Liver (tissue), 9 donors: ENCODE data around the gene CYTL1. TPM values are rescaled to one million over a fixed set of nuclear protein-coding genes. Genes with fewer than 3 reads are reported as not detected.

ENCODE experiments used
- DNase-seq: peaks from one replicate; pipeline ENCODE4 v3.0.0-alpha.2; 2017; ENCODE audit warnings: low spot score
- H3K27ac ChIP-seq, 2 donors: one replicate each; pipeline ENCODE4 v1.7.0; 2013; ENCODE audit warnings: inconsistent platforms in 2 of 2, low read length in 2 of 2, control low read depth in 1 of 2, low read depth in 1 of 2, mild to moderate bottlenecking in 1 of 2
- H3K27me3 ChIP-seq, 4 donors: one replicate each; pipeline versions ENCODE4 v1.6.1 to v1.7.0; 2013; ENCODE audit warnings: low read length in 3 of 4, inconsistent platforms in 1 of 4, mild to moderate bottlenecking in 1 of 4, moderate library complexity in 1 of 4; ENCODE audit not compliant: control insufficient read depth in 4 of 4, insufficient read depth in 4 of 4
- H3K36me3 ChIP-seq, 4 donors: one replicate each; pipeline versions ENCODE4 v1.6.1 to v1.7.0; 2013; ENCODE audit warnings: low read length in 3 of 4, mild to moderate bottlenecking in 3 of 4, low read depth in 1 of 4, moderate library complexity in 1 of 4; ENCODE audit not compliant: control insufficient read depth in 4 of 4, insufficient read depth in 3 of 4
- H3K4me1 ChIP-seq, 4 donors: one replicate each; pipeline versions ENCODE4 v1.6.1 to v1.7.0; 2013; ENCODE audit warnings: low read length in 3 of 4, mild to moderate bottlenecking in 3 of 4, moderate library complexity in 1 of 4; ENCODE audit not compliant: control insufficient read depth in 4 of 4, insufficient read depth in 4 of 4
- H3K4me3 ChIP-seq, 3 donors: one replicate each; pipeline versions ENCODE4 v1.6.1 to v1.7.0; 2013; ENCODE audit warnings: low read length in 3 of 3, control low read depth in 1 of 3, low read depth in 1 of 3, mild to moderate bottlenecking in 1 of 3
- H3K9ac ChIP-seq, 2 donors: one replicate each; pipeline ENCODE4 v1.7.0; 2013; ENCODE audit warnings: low read length in 2 of 2, mild to moderate bottlenecking in 2 of 2, moderate library complexity in 2 of 2, control low read depth in 1 of 2, low read depth in 1 of 2
- H3K9me3 ChIP-seq, 4 donors: one replicate each; pipeline versions ENCODE4 v1.6.1 to v1.7.0; 2013; ENCODE audit warnings: low read length in 3 of 4; ENCODE audit not compliant: control insufficient read depth in 4 of 4
- ATF3 ChIP-seq: IDR thresholded peaks from 2 replicates; pipeline ENCODE4 v1.6.1; 2016; ENCODE audit warnings: antibody characterized with exemption
- CTCF ChIP-seq: fragments of 150-350 bp; IDR thresholded peaks from 2 replicates; pipeline ENCODE4 v1.5.1; 2017; ENCODE audit warnings: improper control_type of control experiment, low read depth, low read length; ENCODE audit not compliant: missing input control
- EGR1 ChIP-seq, 2 donors: IDR thresholded peaks; 2 replicates each; pipeline ENCODE4 v1.6.1; 2016 to 2018; ENCODE audit warnings: antibody characterized with exemption in 2 of 2, low read depth in 2 of 2
- FOXA1 ChIP-seq: IDR thresholded peaks from 2 replicates; pipeline ENCODE4 v1.6.1; 2016; ENCODE audit warnings: antibody characterized with exemption
- FOXA2 ChIP-seq: IDR thresholded peaks from 2 replicates; pipeline ENCODE4 v1.6.1; 2016; ENCODE audit warnings: antibody characterized with exemption
- HNF4A ChIP-seq, 2 donors: conservative IDR thresholded peaks; 2 replicates each; pipeline ENCODE4 v1.6.1; 2016; ENCODE audit warnings: antibody characterized with exemption in 2 of 2, mild to moderate bottlenecking in 2 of 2
- HNF4G ChIP-seq: IDR thresholded peaks from 2 replicates; pipeline ENCODE4 v1.6.1; 2016; ENCODE audit warnings: antibody characterized with exemption
- JUND ChIP-seq, 2 donors: IDR thresholded peaks; 2 replicates each; pipeline ENCODE4 v1.6.1; 2016; ENCODE audit warnings: antibody characterized with exemption in 2 of 2
- RAD21 ChIP-seq, 2 donors: IDR thresholded peaks; 2 replicates each; pipeline ENCODE4 v1.6.1; 2016; ENCODE audit warnings: antibody characterized with exemption in 2 of 2, mild to moderate bottlenecking in 2 of 2
- RXRA ChIP-seq, 2 donors: IDR thresholded peaks; 2 replicates each; pipeline ENCODE4 v1.6.1; 2017 to 2018; ENCODE audit warnings: antibody characterized with exemption in 2 of 2, mild to moderate bottlenecking in 1 of 2
- SP1 ChIP-seq: IDR thresholded peaks from 2 replicates; pipeline ENCODE4 v1.6.1; 2018; ENCODE audit warnings: antibody characterized with exemption, mild to moderate bottlenecking
- TAF1 ChIP-seq: conservative IDR thresholded peaks from 2 replicates; pipeline ENCODE4 v1.6.1; 2016; ENCODE audit warnings: antibody characterized with exemption, mild to moderate bottlenecking
- YY1 ChIP-seq: IDR thresholded peaks from 2 replicates; pipeline ENCODE4 v1.6.1; 2016; ENCODE audit warnings: antibody characterized with exemption, mild to moderate bottlenecking
- WGBS: extraction: QIAGEN DNeasy Blood & Tissue Kit; methylation state at CpG from one replicate; pipeline ENCODE4 v1.1.7; 2013; 5-methylcytosine and 5-hydroxymethylcytosine counted together
- polyA plus RNA-seq, 2 donors: library from polyadenylated mRNA; stranded (reverse) in 1 of 2; unstranded in 1 of 2; fragments of 200-250 nt in 1 of 2; fragments of >200 nt in 1 of 2; fragmentation: Nextera tagmentation in 1 of 2; extraction: Ambion mirVana in 1 of 2; gene quantifications; one replicate each; pipeline versions ENCODE4 v1.2.1 to v1.2.3, GENCODE V29; 2013 to 2015
- total RNA-seq, 2 donors: library from RNA; depleted of rRNA; stranded (reverse); fragments of >200 nt; gene quantifications; one replicate each; pipeline ENCODE4 v1.2.3, GENCODE V29; 2014
- TF ChIP-seq, protein P1 (sequence below): IDR thresholded peaks from 2 replicates; pipeline ENCODE4 v1.6.1; 2016; ENCODE audit warnings: antibody characterized with exemption
- TF ChIP-seq, protein P2 (sequence below): IDR thresholded peaks from 2 replicates; pipeline ENCODE4 v1.6.1; 2016; ENCODE audit warnings: antibody characterized with exemption, mild to moderate bottlenecking
- donor health status: healthy.
- donor health status: healthy.
- donor health status: healthy.
- donor health status: healthy.
- donor health status: healthy.

CYTL1 gene
- total and polyA plus RNA-seq, 4 donors: 0.13 to 4.6 TPM; not detected in 2

DNA sequence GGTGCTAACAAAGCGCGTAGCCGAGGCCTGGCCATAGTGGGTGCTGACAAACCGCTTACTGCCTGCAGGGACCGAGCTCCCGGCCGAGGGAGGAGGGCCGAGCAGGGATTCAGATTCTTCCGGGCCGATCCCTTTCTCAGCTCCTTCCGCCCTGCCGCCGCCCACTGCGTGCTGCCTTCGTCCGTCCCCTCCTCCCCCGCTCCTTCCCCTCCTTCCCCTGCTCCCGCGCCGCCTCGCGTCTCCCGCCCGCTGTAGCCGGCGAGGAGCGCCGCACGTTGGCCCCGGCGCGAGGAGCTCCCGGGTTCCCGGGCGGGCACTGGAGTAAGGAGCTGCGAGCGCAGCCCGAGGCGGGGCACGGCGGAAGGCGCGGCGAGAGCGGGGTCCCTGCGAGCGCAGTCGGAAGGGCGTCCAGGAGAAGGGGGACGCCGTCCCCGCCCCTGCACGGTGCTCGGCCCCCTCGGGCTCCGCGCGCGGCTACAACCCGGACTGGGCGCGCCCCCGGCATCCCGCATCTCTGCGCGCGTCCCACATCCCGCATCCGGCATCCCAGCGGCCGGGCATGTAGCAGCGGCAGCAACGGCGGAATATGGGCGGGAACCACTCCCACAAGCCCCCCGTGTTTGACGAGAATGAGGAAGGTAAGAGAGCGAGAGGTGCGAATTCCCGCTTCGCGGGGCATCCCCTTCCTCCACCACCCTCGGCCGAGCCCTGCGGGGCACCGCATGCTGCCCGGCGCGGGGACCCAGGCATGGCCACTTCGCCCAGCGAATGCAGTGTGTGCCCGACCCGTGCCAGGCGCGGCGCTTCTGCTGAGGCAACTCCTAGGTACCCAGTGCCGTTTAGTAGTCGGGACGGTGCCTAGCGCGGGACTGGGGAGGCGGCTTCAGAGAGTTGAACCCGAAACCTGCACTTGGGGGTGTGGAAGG lies 32.3 kb upstream of the CYTL1 start, which contains the start of gene STK32B:
TSS of gene STK32B (plus strand) at position 203 of the 926 bp plus-strand sequence.
- Histone ChIP-seq H3K4me1 (peaks cover 1 to 17% (median 11%) of the 10 kb centered on the region in 4 donors), H3K4me3 (peak within 1 kb of the TSS in 2 of 3 donors; percentile 33 to 43), H3K27me3 (peaks cover 0 to 11% (median 2%) of the 10 kb centered on the region in 4 donors), H3K9me3 (no peaks in the 10 kb centered on the region), H3K9ac (no peak within 1 kb of the TSS), H3K27ac (no peak within 1 kb of the TSS), H3K36me3 (no peaks in the 10 kb centered on the region)
- TF ChIP-seq FOXA1 (no peak), HNF4G (no peak), SP1 (no peak)
- TF ChIP-seq, protein P1, sequence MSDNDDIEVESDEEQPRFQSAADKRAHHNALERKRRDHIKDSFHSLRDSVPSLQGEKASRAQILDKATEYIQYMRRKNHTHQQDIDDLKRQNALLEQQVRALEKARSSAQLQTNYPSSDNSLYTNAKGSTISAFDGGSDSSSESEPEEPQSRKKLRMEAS: no peak
- peak; percentile 39 for DNase-seq
- WGBS: 2% methylated on average over 103 of the region's 103 CpGs

GRCh38 chr4:5050520-5051277 lies 31.4 kb upstream of the CYTL1 start:
- 4% methylated on average over 36 of the region's 36 CpGs for WGBS
- Histone ChIP-seq H3K27me3 (peaks cover 0 to 11% (median 2%) of the 10 kb centered on the region in 4 donors), H3K36me3 (no peaks in the 10 kb centered on the region), H3K9ac (no peak overlapping the region), H3K27ac (no peak overlapping the region), H3K9me3 (no peaks in the 10 kb centered on the region), H3K4me1 (peaks cover 1 to 17% (median 11%) of the 10 kb centered on the region in 4 donors), H3K4me3 (peak overlapping the region in 2 of 3 donors; percentile 33 to 43)
- peak; percentile 60 for DNase-seq
- TF ChIP-seq, protein P1: no peak
- TF ChIP-seq RAD21 (IDR thresholded peaks at IDR 0.05) (peak; percentile 77 to 81), EGR1 (IDR thresholded peaks at IDR 0.05; ENCODE audit: low read depth in 2 of 2) (no peak), CTCF (peak; percentile 60), ATF3 (no peak)

DNA sequence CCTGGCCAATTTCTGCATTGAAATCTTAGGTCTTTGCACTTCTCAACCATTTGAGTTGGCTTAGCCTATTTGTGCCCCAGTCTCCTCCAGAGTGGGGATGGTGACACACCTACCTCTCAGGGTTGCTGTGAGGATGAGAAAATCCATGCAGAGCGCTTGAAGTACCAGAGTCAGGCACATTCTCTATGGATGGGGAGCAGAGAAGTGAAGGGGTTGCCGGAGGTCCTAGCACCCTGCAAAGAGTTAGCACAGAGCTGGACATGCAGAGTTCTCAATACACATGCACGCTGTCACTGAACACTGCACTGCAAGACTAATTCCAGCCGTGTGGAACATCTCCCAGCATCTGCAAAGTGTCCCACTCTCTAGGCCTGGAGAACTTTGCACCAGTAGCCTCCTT lies 29.5 kb upstream of the CYTL1 start:
- no peak overlapping the region for H3K9ac ChIP-seq
- H3K27ac ChIP-seq: no peak overlapping the region
- WGBS: 84% methylated on average over 4 of the region's 4 CpGs
- no peaks in the 10 kb centered on the region for H3K9me3 ChIP-seq
- no peaks in the 10 kb centered on the region for H3K36me3 ChIP-seq
- DNase-seq: peak; percentile 28
- peaks cover 1 to 17% (median 11%) of the 10 kb centered on the region in 4 donors for H3K4me1 ChIP-seq
- no peak overlapping the region for H3K4me3 ChIP-seq
- H3K27me3 ChIP-seq: peaks cover 0 to 11% (median 2%) of the 10 kb centered on the region in 4 donors
- no peak for TF ChIP-seq FOXA2
- no peak for TF ChIP-seq SP1
- no peak for TF ChIP-seq HNF4A (conservative IDR thresholded peaks at IDR 0.05)
- TF ChIP-seq ATF3: no peak
- TF ChIP-seq, protein P2, sequence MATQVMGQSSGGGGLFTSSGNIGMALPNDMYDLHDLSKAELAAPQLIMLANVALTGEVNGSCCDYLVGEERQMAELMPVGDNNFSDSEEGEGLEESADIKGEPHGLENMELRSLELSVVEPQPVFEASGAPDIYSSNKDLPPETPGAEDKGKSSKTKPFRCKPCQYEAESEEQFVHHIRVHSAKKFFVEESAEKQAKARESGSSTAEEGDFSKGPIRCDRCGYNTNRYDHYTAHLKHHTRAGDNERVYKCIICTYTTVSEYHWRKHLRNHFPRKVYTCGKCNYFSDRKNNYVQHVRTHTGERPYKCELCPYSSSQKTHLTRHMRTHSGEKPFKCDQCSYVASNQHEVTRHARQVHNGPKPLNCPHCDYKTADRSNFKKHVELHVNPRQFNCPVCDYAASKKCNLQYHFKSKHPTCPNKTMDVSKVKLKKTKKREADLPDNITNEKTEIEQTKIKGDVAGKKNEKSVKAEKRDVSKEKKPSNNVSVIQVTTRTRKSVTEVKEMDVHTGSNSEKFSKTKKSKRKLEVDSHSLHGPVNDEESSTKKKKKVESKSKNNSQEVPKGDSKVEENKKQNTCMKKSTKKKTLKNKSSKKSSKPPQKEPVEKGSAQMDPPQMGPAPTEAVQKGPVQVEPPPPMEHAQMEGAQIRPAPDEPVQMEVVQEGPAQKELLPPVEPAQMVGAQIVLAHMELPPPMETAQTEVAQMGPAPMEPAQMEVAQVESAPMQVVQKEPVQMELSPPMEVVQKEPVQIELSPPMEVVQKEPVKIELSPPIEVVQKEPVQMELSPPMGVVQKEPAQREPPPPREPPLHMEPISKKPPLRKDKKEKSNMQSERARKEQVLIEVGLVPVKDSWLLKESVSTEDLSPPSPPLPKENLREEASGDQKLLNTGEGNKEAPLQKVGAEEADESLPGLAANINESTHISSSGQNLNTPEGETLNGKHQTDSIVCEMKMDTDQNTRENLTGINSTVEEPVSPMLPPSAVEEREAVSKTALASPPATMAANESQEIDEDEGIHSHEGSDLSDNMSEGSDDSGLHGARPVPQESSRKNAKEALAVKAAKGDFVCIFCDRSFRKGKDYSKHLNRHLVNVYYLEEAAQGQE: no peak
- TF ChIP-seq RXRA (IDR thresholded peaks at IDR 0.05): no peak
- no peak for TF ChIP-seq CTCF
- no peak for TF ChIP-seq RAD21 (IDR thresholded peaks at IDR 0.05)
- TF ChIP-seq JUND (IDR thresholded peaks at IDR 0.05): no peak
- TF ChIP-seq YY1: no peak
- no peak for TF ChIP-seq TAF1
